Activated CD8-positive, alpha-beta memory T cell treated with anti-CD3 and anti-CD28 coated beads, Interleukin-2, amount 50 U/mL, for 1 hour (primary cell): ENCODE results near the gene GBGT1.
"Not testable (repeated sequence)": the region's sequence is repeated elsewhere in the genome, so short reads cannot be mapped to it uniquely, and the experiment has no call there.

Experiments
- DNase-seq: peaks from one replicate; pipeline ENCODE4 v3.0.0-alpha.2; 2020; ENCODE audit errors: extremely low read depth

GBGT1 gene

DNA sequence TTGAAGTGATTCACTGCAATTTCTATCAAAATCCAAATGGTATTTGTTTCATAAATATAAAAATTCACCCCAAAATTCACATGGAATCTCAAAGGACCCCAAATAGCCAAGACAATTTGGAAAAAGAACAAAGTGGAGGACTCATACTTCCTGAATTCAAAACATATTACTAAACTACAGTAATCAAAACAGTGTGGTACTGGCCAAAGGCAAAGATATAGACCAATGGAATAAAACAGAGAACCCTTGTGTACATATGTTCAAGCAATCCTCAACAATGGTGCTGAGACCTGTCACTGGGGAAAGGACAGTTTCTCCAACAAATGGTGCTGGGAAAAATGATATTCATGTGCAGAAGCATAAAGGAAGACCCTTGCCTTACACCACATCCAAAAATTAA is 31.3 kb upstream of the GBGT1 start:
- DNase-seq = no peak

DNA sequence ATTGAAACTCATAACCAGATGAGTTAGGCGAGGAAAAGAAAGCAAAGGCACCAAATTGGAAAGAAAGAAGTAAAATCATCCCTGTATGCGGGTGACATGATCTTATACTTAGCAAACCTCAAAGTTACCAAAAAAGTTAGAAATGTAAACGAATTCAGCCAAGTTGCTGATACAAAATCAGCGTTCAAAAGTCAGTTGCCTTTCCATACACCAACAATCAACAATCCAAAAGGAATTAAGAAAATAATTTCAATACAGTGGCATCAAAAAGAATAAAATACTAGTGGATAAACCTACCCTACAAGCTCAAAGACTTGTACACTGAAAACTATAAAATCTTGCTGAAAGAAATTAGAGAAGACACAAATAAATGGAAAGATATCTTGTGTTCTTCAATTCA is 30.9 kb upstream of the GBGT1 start:
- no peak for DNase-seq

- no peak for DNase-seq
These were observed 28.3 kb upstream of the GBGT1 start for GRCh38 chr9:133191989-133192388.

DNA sequence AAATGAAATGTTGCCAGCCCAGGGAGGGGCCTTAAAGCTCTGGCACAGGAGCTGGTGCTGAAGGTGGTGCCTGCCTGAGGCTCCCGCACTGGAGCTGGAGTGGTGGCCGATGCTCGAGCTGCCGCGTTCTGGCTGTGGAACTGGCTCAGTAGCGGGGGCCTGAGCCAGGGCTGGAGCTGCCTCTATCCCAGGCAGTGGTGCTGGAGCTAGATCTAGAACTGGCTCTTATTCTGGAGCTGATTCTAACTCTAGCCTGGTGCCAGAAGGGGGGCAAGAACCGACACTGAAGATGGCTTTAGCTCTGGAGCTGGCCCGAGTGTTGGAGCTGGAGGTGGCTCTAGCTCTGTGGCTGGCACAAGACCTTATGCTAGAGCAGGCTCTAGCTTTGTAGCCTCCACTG is 26.1 kb upstream of the GBGT1 start:
- no peak for DNase-seq

- DNase-seq = no peak
These were observed 25.1 kb upstream of the GBGT1 start for GRCh38 chr9:133188843-133189180.

DNA sequence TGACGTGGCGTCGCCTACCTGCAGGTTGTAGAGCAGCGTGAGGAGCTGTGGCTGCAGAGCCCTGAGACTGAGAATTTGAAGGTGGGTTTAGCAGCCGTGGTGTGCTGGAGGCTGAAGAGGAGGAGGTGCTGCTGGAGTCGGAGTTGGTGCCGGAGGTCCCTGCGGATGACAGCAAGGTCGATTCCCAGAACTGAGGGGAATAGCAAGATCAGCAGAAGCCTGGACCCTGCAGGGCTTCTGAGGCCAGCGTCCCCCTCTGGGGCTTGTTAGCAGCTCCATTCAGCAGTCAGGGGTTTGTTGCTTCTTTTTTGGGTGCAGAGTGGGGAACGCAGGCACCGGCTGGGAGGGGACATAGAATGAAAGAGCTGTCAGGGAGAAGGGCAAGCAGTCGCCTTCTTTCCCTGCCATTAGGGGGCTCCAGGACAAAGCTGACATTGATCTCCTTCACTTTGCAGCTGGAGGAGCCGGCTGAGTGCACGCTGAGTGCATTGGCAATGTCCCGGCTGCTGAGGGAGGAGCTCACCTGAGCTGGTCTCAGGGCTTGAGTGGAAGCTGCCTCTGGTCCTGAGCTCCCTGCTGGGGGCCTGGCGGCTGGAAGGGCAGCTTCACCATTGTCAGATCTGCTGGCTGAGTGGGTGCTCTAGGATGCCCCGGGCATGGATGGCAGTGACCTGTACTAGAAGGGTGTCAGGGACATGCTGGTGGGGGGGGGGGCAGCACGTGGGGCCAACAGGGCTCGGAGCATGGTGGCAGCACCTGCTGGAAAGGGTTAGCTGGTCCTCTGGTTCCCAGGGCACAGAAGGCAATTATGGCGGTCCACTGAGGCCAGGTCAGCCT is 24.5 kb upstream of the GBGT1 start:
- DNase-seq = no peak

DNA sequence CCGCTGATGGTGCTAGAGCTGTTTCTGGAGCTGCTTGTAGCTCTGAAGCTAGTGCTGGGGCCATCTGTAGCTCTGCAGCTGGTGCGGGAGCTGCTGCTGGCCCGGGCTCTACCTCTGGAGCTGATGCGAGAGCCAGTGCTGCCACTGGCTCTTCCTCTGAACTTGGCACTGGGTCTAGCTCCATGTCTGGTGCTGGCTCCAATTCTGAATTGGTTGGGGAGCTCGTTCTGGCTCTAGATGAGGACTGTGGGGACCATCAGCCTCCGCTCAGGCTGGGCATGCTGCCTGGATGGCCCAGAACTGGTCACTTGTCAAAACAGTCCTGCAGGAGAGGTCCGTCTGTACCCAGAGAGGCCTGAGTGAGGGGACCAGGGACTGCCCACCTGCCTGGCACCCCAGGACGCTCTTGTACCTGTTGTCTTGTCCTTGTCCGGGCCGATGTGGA is 23.9 kb upstream of the GBGT1 start:
- no peak for DNase-seq

DNA sequence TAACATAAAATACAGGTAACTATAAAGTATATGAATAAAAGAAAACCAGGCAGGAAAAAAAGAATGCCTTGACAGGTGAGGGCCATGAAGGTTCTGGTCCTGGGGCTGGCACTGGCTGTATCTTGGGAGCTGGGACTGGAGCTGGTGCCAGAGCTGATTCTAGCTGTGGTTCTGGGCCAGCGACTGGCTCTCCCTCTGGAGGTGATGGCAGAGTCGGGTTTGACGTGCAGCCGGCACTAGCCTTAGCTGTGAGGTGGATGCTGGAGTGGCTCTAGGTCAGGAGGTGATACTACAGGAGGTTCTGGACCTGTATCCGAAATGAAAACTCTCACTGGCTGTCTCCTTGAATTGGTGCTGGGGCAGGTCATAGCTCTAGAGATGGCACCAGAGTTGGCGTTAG is 23.0 kb upstream of the GBGT1 start:
- DNase-seq = no peak

- DNase-seq = no peak
These were observed 21.3 kb upstream of the GBGT1 start for GRCh38 chr9:133184971-133185370.

GRCh38 chr9:133182151-133182550 is 18.4 kb upstream of the GBGT1 start:
- DNase-seq = no peak

DNA sequence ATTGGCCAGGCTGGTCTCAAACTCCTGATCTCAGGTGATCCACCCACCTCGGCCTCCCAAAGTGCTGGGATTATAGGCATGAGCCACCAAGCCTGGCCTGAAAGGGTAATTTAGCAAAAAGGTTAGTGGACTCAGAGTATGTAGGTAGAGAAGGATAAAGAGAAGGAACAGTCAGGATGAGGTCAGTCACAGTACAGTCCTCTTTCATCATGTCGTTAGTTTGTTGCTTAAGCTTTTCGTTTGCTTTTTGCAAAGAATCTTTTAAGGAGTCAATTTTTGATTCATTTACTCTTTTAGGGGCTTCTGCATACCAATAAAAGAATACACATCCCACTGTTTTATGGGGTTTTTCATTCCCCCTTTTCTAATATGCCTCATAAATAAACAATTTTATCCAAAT is 17.8 kb upstream of the GBGT1 start:
- DNase-seq = no peak

DNA sequence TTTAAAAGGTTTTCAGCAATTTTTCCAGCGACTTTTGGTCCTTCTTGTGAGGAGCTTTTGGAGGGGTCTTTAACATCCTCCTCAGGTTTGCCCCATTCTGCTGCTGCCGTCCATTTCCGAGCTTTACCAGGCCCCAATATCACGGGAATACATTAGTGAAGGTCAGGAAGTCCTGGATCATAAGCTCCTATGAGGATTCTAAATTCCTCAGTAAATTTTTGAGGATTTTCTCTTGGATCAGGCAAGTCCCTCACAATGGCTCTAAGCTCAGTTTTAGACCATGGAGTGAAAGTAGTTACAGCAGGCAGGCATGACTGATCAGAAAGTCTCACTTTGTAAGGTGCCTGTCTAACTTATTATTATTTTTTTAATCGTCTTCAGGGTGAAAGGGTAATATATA is 17.2 kb upstream of the GBGT1 start:
- no peak for DNase-seq

GRCh38 chr9:133173056-133173455 is 9.3 kb upstream of the GBGT1 start:
- no peak for DNase-seq

DNA sequence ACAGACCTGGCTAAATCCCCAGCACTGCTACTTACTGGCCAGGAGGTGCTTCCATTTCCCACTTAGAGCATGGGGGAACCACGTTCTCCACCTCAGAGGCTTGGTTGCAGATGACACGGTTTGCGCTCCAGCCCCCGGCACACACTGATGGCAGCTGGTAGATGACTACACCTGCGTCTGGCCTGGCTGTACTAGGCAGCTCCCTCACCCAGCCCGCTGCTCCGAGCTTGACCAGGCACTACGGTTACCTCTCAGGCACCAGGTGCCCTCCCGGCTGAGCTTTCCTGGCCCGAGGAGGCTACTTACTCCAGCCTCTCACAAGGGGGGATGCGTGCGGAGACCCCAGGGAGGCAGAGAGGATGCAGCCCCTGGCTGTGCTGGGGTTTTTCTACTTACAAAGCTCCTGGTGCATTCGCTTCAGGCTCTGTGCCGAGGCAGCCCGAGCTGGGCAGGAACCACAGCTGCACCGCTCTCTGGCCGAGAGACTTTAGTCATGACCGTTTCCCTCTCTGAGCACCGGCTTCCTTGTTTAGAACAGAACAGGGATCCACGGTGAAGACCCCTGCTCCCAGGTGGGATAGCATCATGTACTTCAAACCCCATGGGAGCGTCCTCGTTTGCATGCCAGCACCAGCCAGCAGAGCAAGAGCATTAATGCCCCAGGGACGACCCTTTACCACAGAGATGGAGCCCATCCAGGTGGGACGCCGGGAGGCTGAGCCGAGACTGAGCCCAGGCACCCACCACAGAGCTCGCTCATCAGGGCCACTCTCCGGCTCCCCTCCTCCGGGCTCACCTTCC is 7.6 kb upstream of the GBGT1 start:
- DNase-seq = no peak

- DNase-seq = no peak
These were observed 7.0 kb upstream of the GBGT1 start for GRCh38 chr9:133170716-133171115.

- not testable (repeated sequence) for DNase-seq
These were observed 6.0 kb upstream of the GBGT1 start for GRCh38 chr9:133169687-133170086.

- no peak for DNase-seq
These were observed 5.4 kb upstream of the GBGT1 start for GRCh38 chr9:133169102-133169501.

DNA sequence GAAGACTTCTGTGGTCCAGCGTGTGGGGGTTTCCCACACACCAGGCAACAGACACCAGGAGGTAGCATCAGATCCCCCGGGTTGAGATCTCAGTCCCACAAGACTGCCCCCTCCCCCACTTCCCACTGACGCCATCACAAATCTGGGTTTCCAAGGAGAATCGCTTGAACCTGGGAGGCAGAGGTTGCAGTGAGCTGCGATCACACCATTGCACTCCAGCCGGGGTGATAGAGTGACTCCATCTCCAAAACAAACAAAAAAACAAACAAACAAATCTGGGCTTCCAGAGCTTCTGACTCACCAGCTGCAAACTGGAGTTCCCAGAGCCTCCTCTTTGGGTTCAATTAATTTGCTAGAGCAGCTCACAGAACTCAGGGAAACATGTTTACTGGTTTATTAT is 4.7 kb upstream of the GBGT1 start:
- no peak for DNase-seq

DNA sequence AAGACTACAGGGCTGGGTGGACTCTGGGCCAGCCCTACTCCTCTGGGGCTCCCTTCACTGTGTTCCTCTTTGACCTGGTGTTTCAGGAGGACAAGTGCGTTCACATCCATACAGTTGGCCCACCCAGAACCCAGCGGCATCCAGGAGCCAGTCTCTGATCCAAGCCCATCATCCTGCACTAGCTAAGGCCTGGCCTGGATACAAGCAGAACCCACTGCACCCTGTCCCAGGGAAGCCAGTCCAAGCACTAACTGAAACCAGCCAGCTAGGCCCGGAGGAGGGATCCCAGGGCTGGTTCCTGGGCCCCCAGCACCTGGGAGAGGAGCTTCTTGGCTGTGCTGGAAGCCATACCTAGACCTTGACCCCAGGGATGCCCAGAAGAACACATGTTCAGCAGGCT is 4.1 kb upstream of the GBGT1 start:
- DNase-seq = no peak

DNA sequence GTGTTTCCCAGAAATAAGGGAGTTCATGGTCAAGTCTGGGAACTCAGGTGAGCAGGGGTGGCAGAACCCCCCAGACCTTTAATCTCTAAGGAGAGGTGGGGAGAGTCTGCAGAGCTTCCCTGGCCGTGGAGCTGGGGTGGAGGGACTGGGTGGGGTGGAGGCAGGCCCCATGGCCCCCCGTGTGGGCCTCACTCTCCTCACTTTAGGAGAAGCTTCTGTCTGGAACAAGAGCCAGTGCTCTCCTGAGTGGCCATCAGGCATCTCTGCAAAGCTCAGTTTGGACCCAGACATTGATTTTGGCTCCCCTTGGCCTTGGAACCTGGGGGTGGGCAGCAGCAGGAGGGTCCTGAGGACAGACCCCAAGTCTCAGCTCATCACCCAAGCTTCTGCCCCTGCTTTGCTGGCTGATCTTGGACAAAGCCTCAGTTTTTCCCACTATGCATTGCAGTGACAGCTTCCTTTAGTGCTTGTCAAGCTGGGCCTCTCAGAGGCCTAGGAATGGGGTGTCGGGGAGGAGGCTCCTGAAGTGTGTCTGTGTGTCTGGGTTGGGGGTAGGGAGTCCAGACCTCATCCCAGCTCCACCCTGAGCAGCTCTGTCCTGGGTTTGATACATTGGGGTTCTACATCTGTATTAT is 3.5 kb upstream of the GBGT1 start:
- DNase-seq = no peak

GRCh38 chr9:133166392-133166791 is 2.7 kb upstream of the GBGT1 start:
- DNase-seq = no peak

- no peak for DNase-seq
These were observed 1.7 kb upstream of the GBGT1 start for GRCh38 chr9:133165452-133165730.

DNA sequence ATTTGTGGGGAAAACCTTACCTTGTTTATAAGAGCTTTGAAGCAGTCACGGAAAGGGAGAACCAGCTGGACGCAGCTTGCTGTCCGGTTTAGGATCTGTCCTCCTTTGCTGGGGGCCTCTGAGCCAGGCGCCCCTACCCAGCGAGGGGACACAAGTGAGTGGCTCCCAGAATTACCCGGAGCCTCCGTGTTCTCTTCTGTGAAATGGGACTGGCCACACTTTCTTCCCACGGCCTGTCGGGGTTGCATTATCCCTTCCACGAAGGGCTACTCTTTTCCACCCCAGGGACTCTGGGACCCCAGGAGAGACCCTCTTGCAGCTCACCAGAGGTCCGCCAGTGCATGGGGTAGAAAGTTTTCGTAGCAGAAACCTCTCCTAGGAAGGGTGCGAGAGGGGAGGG is 477 bp upstream of the GBGT1 start:
- DNase-seq = no peak
